Lower leg skin (tissue), 3 donors: ENCODE data around the gene PROSER2.

ENCODE experiments used
- POLR2A ChIP-seq, 2 donors: fragments of 450-650 bp; IDR thresholded peaks; one replicate each; pipeline ENCODE4 v1.6.1; 2016 to 2017; ENCODE audit warnings: antibody characterized with exemption in 2 of 2, mild to moderate bottlenecking in 1 of 2, moderate library complexity in 1 of 2
- TF ChIP-seq, protein P1 (sequence below), 3 donors: fragments of 450-650 bp; IDR thresholded peaks; one replicate each; pipeline ENCODE4 v1.5.1; 2016; ENCODE audit warnings: antibody characterized with exemption in 3 of 3, mild to moderate bottlenecking in 3 of 3, moderate library complexity in 2 of 3

DNA sequence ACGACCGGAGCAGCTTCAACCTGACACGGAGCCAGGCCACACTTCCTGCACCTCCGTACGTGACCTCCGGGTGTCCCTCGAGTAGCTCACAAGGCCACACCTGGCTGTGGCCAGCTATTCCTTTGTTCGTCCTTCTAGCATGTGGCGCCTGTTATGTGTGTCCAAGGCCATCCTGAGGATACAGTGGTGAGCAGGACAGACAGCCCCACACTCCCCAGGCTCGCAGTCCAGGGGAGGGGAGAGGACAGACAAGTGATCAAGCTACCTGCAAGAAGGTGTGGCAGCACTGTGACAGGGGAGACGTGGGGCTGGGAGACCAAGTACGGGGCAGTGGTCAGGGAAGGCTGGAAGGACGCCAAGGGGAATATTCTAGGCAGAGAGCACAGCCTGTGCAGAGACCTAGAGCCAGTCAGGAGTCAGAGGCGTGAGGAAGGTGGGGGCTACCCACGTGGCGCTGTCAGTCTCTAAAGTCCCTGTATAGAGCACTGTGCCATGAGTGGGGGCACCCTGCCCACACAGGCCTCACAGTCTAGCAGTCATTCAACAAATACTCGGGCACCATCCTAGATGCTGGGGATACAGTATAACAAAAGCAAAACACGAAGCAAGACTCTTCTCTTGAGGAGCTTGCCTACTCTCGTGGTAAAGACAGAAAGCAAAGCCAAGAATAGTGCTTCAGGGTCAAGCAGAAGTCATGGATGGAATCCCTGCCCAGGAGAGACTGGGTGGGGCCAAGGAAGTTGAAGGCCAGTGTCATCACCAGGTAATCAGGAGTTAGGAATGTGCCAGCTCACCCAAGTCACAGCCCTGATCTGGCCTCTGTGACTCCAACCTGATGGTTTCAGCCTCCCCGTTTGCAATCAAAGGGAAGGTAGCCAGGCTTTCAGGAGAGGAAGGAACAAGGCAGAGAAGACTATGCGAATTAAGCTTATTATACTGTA lies 58.6 kb downstream of the PROSER2 start:
- TF ChIP-seq POLR2A (IDR thresholded peaks at IDR 0.05) = no peak
- TF ChIP-seq, protein P1, sequence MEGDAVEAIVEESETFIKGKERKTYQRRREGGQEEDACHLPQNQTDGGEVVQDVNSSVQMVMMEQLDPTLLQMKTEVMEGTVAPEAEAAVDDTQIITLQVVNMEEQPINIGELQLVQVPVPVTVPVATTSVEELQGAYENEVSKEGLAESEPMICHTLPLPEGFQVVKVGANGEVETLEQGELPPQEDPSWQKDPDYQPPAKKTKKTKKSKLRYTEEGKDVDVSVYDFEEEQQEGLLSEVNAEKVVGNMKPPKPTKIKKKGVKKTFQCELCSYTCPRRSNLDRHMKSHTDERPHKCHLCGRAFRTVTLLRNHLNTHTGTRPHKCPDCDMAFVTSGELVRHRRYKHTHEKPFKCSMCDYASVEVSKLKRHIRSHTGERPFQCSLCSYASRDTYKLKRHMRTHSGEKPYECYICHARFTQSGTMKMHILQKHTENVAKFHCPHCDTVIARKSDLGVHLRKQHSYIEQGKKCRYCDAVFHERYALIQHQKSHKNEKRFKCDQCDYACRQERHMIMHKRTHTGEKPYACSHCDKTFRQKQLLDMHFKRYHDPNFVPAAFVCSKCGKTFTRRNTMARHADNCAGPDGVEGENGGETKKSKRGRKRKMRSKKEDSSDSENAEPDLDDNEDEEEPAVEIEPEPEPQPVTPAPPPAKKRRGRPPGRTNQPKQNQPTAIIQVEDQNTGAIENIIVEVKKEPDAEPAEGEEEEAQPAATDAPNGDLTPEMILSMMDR (IDR thresholded peaks at IDR 0.05) = no peak
